Breast epithelium (tissue), 3 donors: ENCODE measurements around the gene PHIP.

Experiments
- POLR2A ChIP-seq: fragments of 450-650 bp; IDR thresholded peaks from one replicate; pipeline ENCODE4 v1.6.1; 2016; ENCODE audit warnings: antibody characterized with exemption, mild to moderate bottlenecking, moderate library complexity
- POLR2AphosphoS5 ChIP-seq, 3 donors: sonication (generic); formaldehyde crosslinking; IDR thresholded peaks; one replicate each; pipeline ENCODE4 v1.6.1; 2017; ENCODE audit warnings: antibody characterized with exemption in 3 of 3
- TF ChIP-seq, protein P1 (sequence below), 3 donors: fragments of 450-650 bp; IDR thresholded peaks; one replicate each; pipeline ENCODE4 v1.5.1; 2016 to 2017; ENCODE audit warnings: antibody characterized with exemption in 3 of 3, mild to moderate bottlenecking in 3 of 3, moderate library complexity in 3 of 3

DNA sequence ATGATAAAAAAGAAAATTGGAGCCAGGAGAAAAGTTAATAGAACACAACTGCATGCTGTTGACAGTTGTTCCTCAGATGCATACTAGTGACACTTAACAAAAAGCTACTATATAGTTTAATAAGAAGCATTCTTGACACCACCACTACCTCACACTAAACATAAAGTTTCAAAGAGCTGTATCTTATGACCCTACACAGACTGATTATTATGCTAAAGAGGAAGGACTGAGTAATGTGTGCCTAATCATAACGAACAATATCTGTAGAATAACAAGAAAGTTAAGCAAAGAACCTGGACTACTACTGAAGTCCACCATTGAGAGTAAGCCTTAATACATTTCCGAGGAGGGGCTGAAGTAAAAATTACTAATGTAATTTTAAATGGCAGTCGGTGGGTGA lies 110.9 kb downstream of the PHIP start:
- TF ChIP-seq, protein P1, sequence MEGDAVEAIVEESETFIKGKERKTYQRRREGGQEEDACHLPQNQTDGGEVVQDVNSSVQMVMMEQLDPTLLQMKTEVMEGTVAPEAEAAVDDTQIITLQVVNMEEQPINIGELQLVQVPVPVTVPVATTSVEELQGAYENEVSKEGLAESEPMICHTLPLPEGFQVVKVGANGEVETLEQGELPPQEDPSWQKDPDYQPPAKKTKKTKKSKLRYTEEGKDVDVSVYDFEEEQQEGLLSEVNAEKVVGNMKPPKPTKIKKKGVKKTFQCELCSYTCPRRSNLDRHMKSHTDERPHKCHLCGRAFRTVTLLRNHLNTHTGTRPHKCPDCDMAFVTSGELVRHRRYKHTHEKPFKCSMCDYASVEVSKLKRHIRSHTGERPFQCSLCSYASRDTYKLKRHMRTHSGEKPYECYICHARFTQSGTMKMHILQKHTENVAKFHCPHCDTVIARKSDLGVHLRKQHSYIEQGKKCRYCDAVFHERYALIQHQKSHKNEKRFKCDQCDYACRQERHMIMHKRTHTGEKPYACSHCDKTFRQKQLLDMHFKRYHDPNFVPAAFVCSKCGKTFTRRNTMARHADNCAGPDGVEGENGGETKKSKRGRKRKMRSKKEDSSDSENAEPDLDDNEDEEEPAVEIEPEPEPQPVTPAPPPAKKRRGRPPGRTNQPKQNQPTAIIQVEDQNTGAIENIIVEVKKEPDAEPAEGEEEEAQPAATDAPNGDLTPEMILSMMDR (IDR thresholded peaks at IDR 0.05): no peak
- no peak for TF ChIP-seq POLR2A
- no peak for TF ChIP-seq POLR2AphosphoS5 (IDR thresholded peaks at IDR 0.05)
